NCI-H748 (cell line): ENCODE results near the gene SMIM30.

Experiments used
- DNase-seq: peaks from one replicate; lab custom pipeline; 2025; ENCODE audit not compliant: unreplicated experiment; lab: John Stamatoyannopoulos, UW

SMIM30 gene

DNA sequence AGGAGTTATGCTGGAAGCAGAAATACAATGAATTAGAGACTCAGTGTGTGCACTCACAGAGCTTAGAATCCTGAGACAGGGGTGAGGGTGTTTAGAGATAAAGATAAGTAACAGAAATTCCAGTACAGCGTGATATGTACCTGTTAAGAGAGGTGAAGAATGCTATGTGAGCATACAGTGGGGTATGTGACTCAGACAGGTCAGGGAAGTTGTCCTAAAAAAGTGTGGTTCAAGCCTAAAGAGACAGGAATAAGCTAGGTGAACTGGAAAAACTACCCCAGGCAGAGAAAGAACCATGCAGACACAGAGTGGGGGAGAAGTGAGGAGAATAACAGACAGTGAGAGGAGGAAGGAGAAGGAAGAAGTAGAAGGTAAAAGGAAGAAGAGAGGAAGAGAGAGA is 8.6 kb downstream of the SMIM30 start:
- DNase-seq: no peak

GRCh38 chr7:113100121-113100603 is 18.2 kb downstream of the SMIM30 start:
- DNase-seq: peak; percentile 25

- DNase-seq: no peak
Measured at GRCh38 chr7:113099284-113099919, 19.0 kb downstream of the SMIM30 start.

DNA sequence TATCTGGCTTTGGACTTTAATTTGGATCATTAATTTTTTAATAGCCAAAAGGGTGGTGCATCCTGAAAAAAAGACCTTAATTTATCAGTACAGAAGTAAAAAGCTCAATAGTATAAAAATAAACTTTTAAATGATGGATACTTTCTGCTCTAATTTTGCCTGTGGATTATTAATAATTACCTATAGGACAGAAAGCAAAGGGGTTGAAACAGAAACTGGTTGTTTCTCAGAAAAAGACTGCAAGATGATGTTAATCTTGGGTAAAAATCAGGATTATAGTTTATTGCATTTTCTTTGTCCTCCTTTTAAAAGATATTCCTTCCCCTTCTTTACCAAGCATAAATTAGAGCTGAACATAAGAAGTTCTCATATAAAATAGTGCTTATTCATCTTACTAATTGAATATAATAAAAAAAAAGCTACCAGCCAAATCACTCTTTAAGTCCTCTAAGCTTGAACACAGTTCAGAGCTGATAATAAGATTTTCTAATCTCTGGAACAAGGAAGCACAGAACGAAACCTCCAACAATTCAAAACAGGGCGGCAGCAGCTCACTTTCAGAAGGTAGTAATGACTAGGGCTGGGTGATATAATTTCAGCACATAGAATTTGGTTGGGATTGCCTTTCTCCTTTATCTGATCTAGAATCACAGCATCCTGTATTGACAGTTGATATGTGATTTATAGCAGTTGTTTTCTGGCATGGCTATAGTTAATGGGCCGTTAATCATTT is 23.7 kb downstream of the SMIM30 start:
- no peak for DNase-seq

DNA sequence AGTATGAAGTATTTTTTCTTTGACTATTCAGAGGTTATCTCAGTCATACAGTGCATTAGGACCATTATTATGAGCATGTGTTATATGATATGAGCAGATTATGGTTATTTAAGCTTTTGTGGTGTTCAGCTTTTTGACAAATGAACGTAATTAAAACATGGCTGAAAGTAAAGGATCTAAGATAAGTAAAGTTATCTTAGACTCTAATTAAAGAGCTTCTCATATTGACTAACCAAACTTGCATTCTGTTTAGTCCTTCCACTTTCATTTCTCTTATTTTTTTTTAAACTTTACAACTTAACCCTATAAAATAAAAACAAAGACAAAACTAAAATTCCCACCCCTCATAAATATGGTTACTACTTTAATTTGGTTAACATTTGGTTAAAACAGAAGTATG is 24.8 kb downstream of the SMIM30 start:
- DNase-seq: no peak

- no peak for DNase-seq
Measured at GRCh38 chr7:113092762-113093161, 25.6 kb downstream of the SMIM30 start.

- peak; percentile 85 for DNase-seq
Measured at GRCh38 chr7:113087071-113087998, 31.0 kb downstream of the SMIM30 start.

DNA sequence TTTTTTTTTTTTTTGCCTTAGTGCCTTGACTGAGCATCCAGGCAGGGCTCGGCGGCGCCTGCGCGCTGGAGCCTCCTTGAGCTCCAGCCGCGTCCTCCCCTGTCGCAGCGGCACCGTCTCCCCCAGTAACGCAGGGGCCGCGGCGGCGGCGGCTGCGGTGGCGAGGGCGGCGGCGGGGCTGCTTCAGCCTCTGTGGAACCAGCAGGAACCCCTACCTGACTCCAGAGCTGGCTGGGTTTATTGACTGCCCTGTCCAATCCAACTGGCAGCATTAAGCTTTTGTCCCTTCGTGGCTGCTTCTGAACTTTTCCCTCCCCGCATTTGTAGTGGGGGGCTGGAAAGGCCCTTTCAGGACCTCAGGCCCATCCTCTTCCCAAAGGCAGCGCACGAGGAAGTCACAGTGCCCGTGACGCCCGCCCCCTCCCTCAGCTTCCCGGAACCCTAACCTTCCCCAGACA is 31.9 kb downstream of the SMIM30 start, which contains the start of gene GPR85:
Gene GPR85, minus strand, starts transcription at position 397 of the 458 bp plus-strand sequence. CDS start 2,106 bp downstream, outside the sequence.
- peak; percentile 91 for DNase-seq

DNA sequence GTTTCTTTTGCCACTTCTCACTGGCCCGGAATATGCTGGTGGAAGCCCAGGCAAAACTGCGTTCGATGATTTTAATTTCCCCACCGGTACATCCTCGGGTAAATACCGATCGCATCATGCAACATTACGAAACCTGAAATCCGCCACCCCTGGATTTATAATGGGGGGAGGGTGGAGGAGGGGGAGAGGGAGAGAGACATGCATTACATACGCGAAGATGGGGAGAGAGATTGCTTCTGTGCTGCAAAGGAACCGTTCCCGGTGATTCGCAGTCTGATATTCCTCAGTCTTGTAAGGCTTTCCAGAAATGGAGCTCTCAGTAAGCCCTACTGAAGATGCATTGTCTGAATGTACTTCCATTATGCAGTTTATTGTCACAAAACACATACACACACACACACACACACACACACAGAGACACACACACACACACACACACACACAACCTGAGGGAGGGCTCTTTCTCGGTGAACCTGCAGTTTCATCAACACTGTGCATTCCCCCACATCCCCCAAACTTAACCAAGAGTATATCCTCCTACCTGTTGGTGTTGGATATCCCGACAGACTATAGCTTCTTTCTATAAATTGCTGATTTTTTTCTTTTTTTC is 32.5 kb downstream of the SMIM30 start:
- peak; percentile 86 for DNase-seq

GRCh38 chr7:113084496-113085172 is 33.7 kb downstream of the SMIM30 start:
- DNase-seq: no peak

- no peak for DNase-seq
Measured at GRCh38 chr7:113083816-113084495, 34.4 kb downstream of the SMIM30 start.

- peak; percentile 7 for DNase-seq
Measured at GRCh38 chr7:113083132-113083815, 35.1 kb downstream of the SMIM30 start.

DNA sequence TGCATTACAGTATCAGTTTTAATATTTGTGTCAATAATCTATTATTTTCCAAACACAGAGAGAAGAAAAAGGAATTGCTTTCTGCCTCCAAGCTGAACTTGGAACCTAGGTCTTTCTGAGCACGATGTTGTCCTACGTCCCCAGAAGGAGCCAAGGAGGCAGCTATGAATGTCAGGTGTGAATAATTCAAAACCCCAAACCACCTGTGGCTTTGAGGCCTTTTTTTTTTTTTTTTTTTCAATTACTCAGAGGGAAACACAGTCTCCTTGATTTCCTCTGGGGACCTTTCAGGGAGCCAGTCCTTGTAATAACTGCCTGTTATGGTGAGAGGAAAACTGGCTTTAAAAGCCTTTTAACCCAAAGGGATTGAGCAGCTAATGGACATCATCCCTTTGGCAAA is 40.0 kb downstream of the SMIM30 start:
- DNase-seq: no peak

DNA sequence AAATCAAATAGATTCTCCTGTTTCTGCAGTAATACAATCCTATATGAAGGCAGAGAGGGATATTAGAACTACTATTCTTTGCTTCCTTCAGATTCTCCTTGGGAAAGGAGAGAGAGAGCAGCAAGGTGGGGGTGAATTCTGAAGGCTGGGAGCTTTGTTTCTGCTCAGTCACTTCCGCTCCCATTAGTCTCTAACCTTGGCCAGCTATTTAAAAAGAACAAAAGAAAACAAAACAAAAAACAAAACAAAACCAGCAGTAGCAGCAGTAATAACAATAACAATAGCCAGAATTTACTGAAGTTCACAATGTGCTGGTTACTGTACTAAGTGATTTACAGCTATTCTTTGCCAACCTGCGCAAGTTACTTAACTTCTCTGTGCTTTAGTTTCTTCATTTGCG is 41.7 kb downstream of the SMIM30 start:
- no peak for DNase-seq

DNA sequence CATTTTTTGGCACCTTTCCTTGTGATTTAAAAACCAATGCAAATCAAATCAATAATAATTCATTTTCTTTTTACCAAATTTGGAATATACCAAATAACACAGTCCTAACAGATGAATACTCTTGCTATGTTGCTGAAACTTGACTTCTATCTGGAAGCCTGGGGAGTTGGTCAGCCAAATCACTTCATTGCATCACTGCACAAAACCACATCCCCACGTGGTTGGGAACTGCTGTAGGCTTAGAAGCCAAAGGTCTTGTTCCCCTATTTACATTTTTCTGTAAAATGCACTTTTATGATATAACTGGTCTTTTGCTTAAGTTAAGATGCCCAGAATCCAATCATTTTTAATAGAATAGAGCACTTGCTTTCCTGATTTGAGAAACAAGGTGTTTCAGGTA is 46.9 kb downstream of the SMIM30 start:
- DNase-seq: no peak
